Fibroblast of lung (primary cell): ENCODE data around the gene CAPSL. TPM values are rescaled to one million over a fixed set of nuclear protein-coding genes. Genes with fewer than 3 reads are reported as not detected.

Source experiments
- DNase-seq, 2 donors: peaks; one replicate each; pipeline versions ENCODE4 v3.0.0 to v3.0.0-alpha.2; 2010; ENCODE audit warnings: low read depth in 2 of 2
- H2AFZ ChIP-seq: 2 replicates; pipeline ENCODE4 v1.5.1; 2012; ENCODE audit warnings: low read length, control low read depth, inconsistent platforms
- H3K27ac ChIP-seq: 2 replicates; pipeline ENCODE4 v1.5.1; 2011; ENCODE audit warnings: low read length, control low read depth; ENCODE audit not compliant: insufficient read depth
- H3K27me3 ChIP-seq: 2 replicates; pipeline ENCODE4 v1.5.1; 2011; ENCODE audit warnings: mild to moderate bottlenecking, low read length; ENCODE audit not compliant: control insufficient read depth, insufficient read depth
- H3K36me3 ChIP-seq: 2 replicates; pipeline ENCODE4 v1.5.1; 2011; ENCODE audit warnings: low read length; ENCODE audit not compliant: control insufficient read depth, insufficient read depth
- H3K4me1 ChIP-seq: 2 replicates; pipeline ENCODE4 v1.5.1; 2011; ENCODE audit warnings: low read length; ENCODE audit not compliant: control insufficient read depth, insufficient read depth; ENCODE audit errors: extremely low read depth
- H3K4me2 ChIP-seq: 2 replicates; pipeline ENCODE4 v1.5.1; 2011; ENCODE audit warnings: low read length, control low read depth; ENCODE audit not compliant: insufficient read depth; ENCODE audit errors: extremely low read depth
- H3K4me3 ChIP-seq, 4 experiments: fragments of 200-600 bp in 1 of 4; sonication (generic) in 1 of 4; replicated peaks in 1 of 4; 2 replicates each; pipeline ENCODE4 v1.5.1; 2011 to 2016; ENCODE audit warnings: low read length in 4 of 4, low read depth in 3 of 4, mild to moderate bottlenecking in 3 of 4, control low read depth in 2 of 4, inconsistent platforms in 1 of 4, mixed read lengths in 1 of 4; ENCODE audit not compliant: insufficient read depth in 1 of 4; ENCODE audit errors: control extremely low read depth in 1 of 4
- H3K79me2 ChIP-seq: 2 replicates; pipeline ENCODE4 v1.5.1; 2012; ENCODE audit warnings: mild to moderate bottlenecking, low read length, inconsistent platforms; ENCODE audit not compliant: control insufficient read depth, insufficient read depth
- H3K9ac ChIP-seq: 2 replicates; pipeline ENCODE4 v1.5.1; 2011; ENCODE audit warnings: mild to moderate bottlenecking, low read length, control low read depth; ENCODE audit not compliant: insufficient read depth
- H3K9me3 ChIP-seq: 2 replicates; pipeline ENCODE4 v1.5.1; 2012; ENCODE audit warnings: low read depth, low read length; ENCODE audit not compliant: control insufficient read depth, insufficient read depth
- H4K20me1 ChIP-seq: 2 replicates; pipeline ENCODE4 v1.5.1; 2011; ENCODE audit warnings: low read length; ENCODE audit not compliant: control insufficient read depth, insufficient read depth; ENCODE audit errors: extremely low read depth
- CTCF ChIP-seq, 2 donors: IDR thresholded peaks in 1 of 2; conservative IDR thresholded peaks in 1 of 2; 1 replicate in 1 of 2; 2 replicates in 1 of 2; pipeline ENCODE4 v1.5.1; 2011 to 2012; ENCODE audit warnings: low read length in 2 of 2, control low read depth in 1 of 2, inconsistent platforms in 1 of 2, low read depth in 1 of 2, mild to moderate bottlenecking in 1 of 2
- EZH2 ChIP-seq: IDR thresholded peaks from 2 replicates; pipeline ENCODE4 v1.5.1; 2012; ENCODE audit warnings: low read length, control low read depth, mild to moderate bottlenecking; ENCODE audit errors: missing control alignments
- polyA plus RNA-seq, 2 donors: library from polyadenylated mRNA; depleted of rRNA in 1 of 2; stranded (reverse) in 1 of 2; unstranded in 1 of 2; fragments of >200 nt; gene quantifications; 2 replicates each; pipeline ENCODE4 v1.2.1, GENCODE V29; 2011 to 2012; ENCODE audit warnings: missing spikeins in 1 of 2
- total RNA-seq: library from RNA; depleted of rRNA; stranded (reverse); fragments of >200 nt; gene quantifications from 2 replicates; pipeline ENCODE4 v1.2.1, GENCODE V29; 2014

The CAPSL gene
- total and polyA plus RNA-seq, 2 donors (not counting 1 experiment from before 2014, with no cell fraction given): 0.33 to 0.96 TPM

GRCh38 chr5:35908228-35908627, 30.2 kb downstream of the CAPSL start:
- Histone ChIP-seq H3K4me3 (no peak overlapping the region), H2AFZ (no peak overlapping the region), H3K4me2 (no peak overlapping the region), H3K27me3 (no peaks in the 10 kb centered on the region), H4K20me1 (no peaks in the 10 kb centered on the region), H3K79me2 (no peaks in the 10 kb centered on the region), H3K36me3 (no peaks in the 10 kb centered on the region), H3K4me1 (no peaks in the 10 kb centered on the region), H3K27ac (no peak overlapping the region), H3K9ac (no peak overlapping the region), H3K9me3 (no peaks in the 10 kb centered on the region)
- no peak for TF ChIP-seq CTCF (conservative IDR thresholded peaks at IDR 0.05 in 1 of 2, IDR thresholded peaks at IDR 0.05 in 1 of 2; ENCODE audit: low read depth in 1 of 2, low read length in 2 of 2)
- no peak for DNase-seq

GRCh38 chr5:35904443-35905132, 33.8 kb downstream of the CAPSL start:
- no peaks in the 10 kb centered on the region for H3K36me3 ChIP-seq
- no peaks in the 10 kb centered on the region for H3K27me3 ChIP-seq
- TF ChIP-seq CTCF (conservative IDR thresholded peaks at IDR 0.05 in 1 of 2, IDR thresholded peaks at IDR 0.05 in 1 of 2; ENCODE audit: low read depth in 1 of 2, low read length in 2 of 2) (no peak), EZH2 (no peak)
- no peaks in the 10 kb centered on the region for H4K20me1 ChIP-seq
- DNase-seq: no peak
- no peak overlapping the region for H3K27ac ChIP-seq
- H3K79me2 ChIP-seq: no peaks in the 10 kb centered on the region
- no peak overlapping the region for H2AFZ ChIP-seq
- H3K4me1 ChIP-seq: no peaks in the 10 kb centered on the region
- H3K4me3 ChIP-seq: no peak overlapping the region
- no peaks in the 10 kb centered on the region for H3K9me3 ChIP-seq
- no peak overlapping the region for H3K9ac ChIP-seq
- H3K4me2 ChIP-seq: no peak overlapping the region

GRCh38 chr5:35903631-35904203, 34.7 kb downstream of the CAPSL start:
- no peak for DNase-seq
- no peaks in the 10 kb centered on the region for H3K36me3 ChIP-seq
- H3K4me2 ChIP-seq: no peak overlapping the region
- no peaks in the 10 kb centered on the region for H3K4me1 ChIP-seq
- H3K9ac ChIP-seq: no peak overlapping the region
- no peak overlapping the region for H3K4me3 ChIP-seq
- H4K20me1 ChIP-seq: no peaks in the 10 kb centered on the region
- H3K79me2 ChIP-seq: no peaks in the 10 kb centered on the region
- TF ChIP-seq EZH2 (no peak), CTCF (conservative IDR thresholded peaks at IDR 0.05 in 1 of 2, IDR thresholded peaks at IDR 0.05 in 1 of 2; ENCODE audit: low read depth in 1 of 2, low read length in 2 of 2) (no peak)
- H2AFZ ChIP-seq: no peak overlapping the region
- H3K9me3 ChIP-seq: no peaks in the 10 kb centered on the region
- H3K27ac ChIP-seq: no peak overlapping the region
- no peaks in the 10 kb centered on the region for H3K27me3 ChIP-seq
